ENCODE results near the gene USP10.

USP10 gene

GRCh38 chr16:84724606-84725309 lies 25.0 kb downstream of the USP10 start:
- DNase-seq (ENCODE audit: low read depth) = peak; percentile 49
- TF ChIP-seq CTCF (conservative IDR thresholded peaks at IDR 0.05; ENCODE audit: control insufficient read depth, insufficient read depth, low read depth, low read length) = no peak
- no peak overlapping the region for H3K4me3 ChIP-seq (ENCODE audit: control insufficient read depth, low read depth, low read length)

GRCh38 chr16:84725481-84726078 lies 25.8 kb downstream of the USP10 start:
- no peak overlapping the region for H3K4me3 ChIP-seq (ENCODE audit: control insufficient read depth, low read depth, low read length)
- TF ChIP-seq CTCF (conservative IDR thresholded peaks at IDR 0.05; ENCODE audit: control insufficient read depth, insufficient read depth, low read depth, low read length) = no peak

GRCh38 chr16:84726079-84726668 lies 26.4 kb downstream of the USP10 start:
- peak; percentile 92 for TF ChIP-seq CTCF (conservative IDR thresholded peaks at IDR 0.05; ENCODE audit: control insufficient read depth, insufficient read depth, low read depth, low read length)
- DNase-seq (ENCODE audit: low read depth) = peak; percentile 83
- no peak overlapping the region for H3K4me3 ChIP-seq (ENCODE audit: control insufficient read depth, low read depth, low read length)

More at GRCh38 chr16:84725481-84726078, 25.8 kb downstream of the USP10 start:
- no peak for DNase-seq (ENCODE audit: low read depth)

GRCh38 chr16:84726669-84727467 lies 27.1 kb downstream of the USP10 start:
- TF ChIP-seq CTCF (conservative IDR thresholded peaks at IDR 0.05; ENCODE audit: control insufficient read depth, insufficient read depth, low read depth, low read length) = no peak
- no peak overlapping the region for H3K4me3 ChIP-seq (ENCODE audit: control insufficient read depth, low read depth, low read length)
- DNase-seq (ENCODE audit: low read depth) = no peak

GRCh38 chr16:84728853-84729424 lies 29.1 kb downstream of the USP10 start:
- TF ChIP-seq CTCF (conservative IDR thresholded peaks at IDR 0.05; ENCODE audit: control insufficient read depth, insufficient read depth, low read depth, low read length) = no peak
- no peak overlapping the region for H3K4me3 ChIP-seq (ENCODE audit: control insufficient read depth, low read depth, low read length)
- no peak for DNase-seq (ENCODE audit: low read depth)

GRCh38 chr16:84729716-84730320 lies 30.0 kb downstream of the USP10 start:
- TF ChIP-seq CTCF (conservative IDR thresholded peaks at IDR 0.05; ENCODE audit: control insufficient read depth, insufficient read depth, low read depth, low read length) = no peak
- peak overlapping the region; percentile 30 for H3K4me3 ChIP-seq (ENCODE audit: control insufficient read depth, low read depth, low read length)
- no peak for DNase-seq (ENCODE audit: low read depth)
